Measurements from ENCODE around the gene DPEP3. TPM values are rescaled to one million over a fixed set of nuclear protein-coding genes. Genes with fewer than 3 reads are reported as not detected.

DPEP3 gene
- total RNA-seq, 1 donor from 2014 or later, result not detected

GRCh38 chr16:67969254-67970039, 10.9 kb downstream of the DPEP3 start:
- intact Hi-C loops (cut with micrococcal nuclease), result no loop called here
- DNase-seq, result peak; percentile 41
- no peak for ATAC-seq

- DNase-seq (peak; percentile 94), ATAC-seq (peak; percentile 90)
- intact Hi-C loops (cut with micrococcal nuclease), result no loop called here
These were observed 11.7 kb downstream of the DPEP3 start, which contains the start of gene SLC12A4 for GRCh38 chr16:67968400-67969253. TSS of gene SLC12A4 (minus strand) at chr16:67968637. CDS start at chr16:67968553, 84 bp downstream.

- DNase-seq, result peak; percentile 81
- intact Hi-C loops (cut with micrococcal nuclease), result no loop called here
- ATAC-seq, result peak; percentile 42
These were observed 12.3 kb downstream of the DPEP3 start for GRCh38 chr16:67967958-67968399.

GRCh38 chr16:67967183-67967957, 12.9 kb downstream of the DPEP3 start:
- peak; percentile 38 for DNase-seq
- ATAC-seq, result no peak
- intact Hi-C loops (cut with micrococcal nuclease), result no loop called here

- intact Hi-C loops (cut with micrococcal nuclease), result no loop called here
- peak; percentile 3 for ATAC-seq
These were observed 13.6 kb downstream of the DPEP3 start for GRCh38 chr16:67966549-67967182.

GRCh38 chr16:67965668-67966548, 14.4 kb downstream of the DPEP3 start:
- peak; percentile 17 for ATAC-seq
- peak; percentile 47 for DNase-seq
- intact Hi-C loops (cut with micrococcal nuclease), result no loop called here

More at GRCh38 chr16:67966549-67967182, 13.6 kb downstream of the DPEP3 start:
- peak; percentile 60 for DNase-seq

- ATAC-seq, result no peak
- intact Hi-C loops (cut with micrococcal nuclease), result no loop called here
- no peak for DNase-seq
These were observed 15.7 kb downstream of the DPEP3 start for GRCh38 chr16:67964477-67965131.

- ATAC-seq, result no peak
- DNase-seq, result peak; percentile 59
- intact Hi-C loops (cut with micrococcal nuclease), result no loop called here
These were observed 16.5 kb downstream of the DPEP3 start for GRCh38 chr16:67963662-67964321.

GRCh38 chr16:67963292-67963661, 17.0 kb downstream of the DPEP3 start:
- ATAC-seq, result peak; percentile 12
- intact Hi-C loops (cut with micrococcal nuclease), result no loop called here
- DNase-seq, result peak; percentile 50

GRCh38 chr16:67962135-67962534, 18.2 kb downstream of the DPEP3 start:
- intact Hi-C loops (cut with micrococcal nuclease), result no loop called here
- DNase-seq (no peak), ATAC-seq (no peak)

- peak; percentile 71 for DNase-seq
- intact Hi-C loops (cut with micrococcal nuclease), result no loop called here
These were observed 18.7 kb downstream of the DPEP3 start for GRCh38 chr16:67961551-67961957.

GRCh38 chr16:67959536-67960329, 20.6 kb downstream of the DPEP3 start:
- intact Hi-C loops (cut with micrococcal nuclease), result no loop called here
- peak; percentile 77 for ATAC-seq

More at GRCh38 chr16:67961551-67961957, 18.7 kb downstream of the DPEP3 start:
- ATAC-seq, result peak; percentile 5

GRCh38 chr16:67957622-67958021, 22.7 kb downstream of the DPEP3 start:
- intact Hi-C loops (cut with micrococcal nuclease), result no loop called here
- ATAC-seq, result no peak
- DNase-seq, result no peak

More at GRCh38 chr16:67959536-67960329, 20.6 kb downstream of the DPEP3 start:
- DNase-seq, result peak; percentile 82

GRCh38 chr16:67954421-67955196, 25.7 kb downstream of the DPEP3 start:
- no peak for ATAC-seq
- DNase-seq, result no peak
- intact Hi-C loops (cut with micrococcal nuclease), result no loop called here

GRCh38 chr16:67953641-67954375, 26.5 kb downstream of the DPEP3 start:
- ATAC-seq, result no peak
- intact Hi-C loops (cut with micrococcal nuclease), result no loop called here
- DNase-seq, result no peak
